Body of pancreas (tissue), 4 donors: Measurements from ENCODE around the gene SRSF1. TPM values are rescaled to one million over a fixed set of nuclear protein-coding genes. Genes with fewer than 3 reads are reported as not detected.

Experiments
- ATAC-seq: fragments of 150-250 bp; one replicate; pipeline ENCODE4 v1.9.1; 2016
- DNase-seq, 4 donors: peaks; one replicate each; pipeline ENCODE4 v3.0.0-alpha.2; 2019
- H3K27ac ChIP-seq, 4 donors: fragments of 200-600 bp; sonication (generic); 1 replicate in 3 of 4; 2 replicates in 1 of 4; pipeline versions ENCODE4 v1.5.1 to v1.6.1; 2016 to 2019; ENCODE audit warnings: mild to moderate bottlenecking in 1 of 4, mixed read lengths in 1 of 4, moderate library complexity in 1 of 4
- H3K27me3 ChIP-seq, 2 donors: fragments of 200-600 bp; sonication (generic); one replicate each; pipeline ENCODE4 v1.6.0; 2016; ENCODE audit warnings: mild to moderate bottlenecking in 1 of 2
- H3K36me3 ChIP-seq, 2 donors: fragments of 200-600 bp; sonication (generic); replicated peaks in 1 of 2; 2 replicates each; pipeline ENCODE4 v1.5.1; 2016; ENCODE audit warnings: low read depth in 2 of 2; ENCODE audit not compliant: insufficient read depth in 1 of 2
- H3K4me1 ChIP-seq: fragments of 200-600 bp; sonication (generic); one replicate; pipeline ENCODE4 v1.6.0; 2016
- H3K4me3 ChIP-seq, 2 donors: fragments of 200-600 bp; sonication (generic); 1 replicate in 1 of 2; 2 replicates in 1 of 2; pipeline ENCODE4 v1.5.1; 2016 to 2019
- H3K9me3 ChIP-seq, 3 donors: fragments of 200-600 bp; sonication (generic); 1 replicate in 2 of 3; 2 replicates in 1 of 3; pipeline ENCODE4 v1.5.1; 2016
- CTCF ChIP-seq, 7 experiments: fragments of 450-650 bp in 4 of 7; fragments of 200-600 bp in 3 of 7; sonication (generic) in 3 of 7; IDR thresholded peaks; one replicate each; pipeline ENCODE4 v1.5.1; 2016 to 2019; ENCODE audit warnings: antibody characterized with exemption in 7 of 7
- POLR2A ChIP-seq, 3 donors: fragments of 450-650 bp; IDR thresholded peaks; one replicate each; pipeline ENCODE4 v1.6.1; 2016; ENCODE audit warnings: antibody characterized with exemption in 3 of 3, mild to moderate bottlenecking in 2 of 3
- WGBS, 2 donors: methylation state at CpG; one replicate each; pipeline ENCODE4 v1.1.5; 2017; 5-methylcytosine and 5-hydroxymethylcytosine counted together
- intact Hi-C: fragments of 100-400 bp; cut with DNase I; formaldehyde crosslinking; loops from one replicate; pipeline ENCODE4 v1.15.1; 2023
- total RNA-seq, 2 donors: library from RNA; depleted of rRNA; stranded (reverse); fragments of >200 nt; gene quantifications; one replicate each; pipeline ENCODE4 v1.1.0, GENCODE V29; 2016

The SRSF1 gene
- total RNA-seq, 2 donors from 2014 or later = 76.0 to 139 TPM

- no peaks in the 10 kb centered on the region for H3K9me3 ChIP-seq
Observed at GRCh38 chr17:57972151-57972550, 34.9 kb downstream of the SRSF1 start.

GRCh38 chr17:57971572-57971971 lies 35.5 kb downstream of the SRSF1 start:
- H3K4me1 ChIP-seq = peaks cover 14% of the 10 kb centered on the region
- intact Hi-C loops = no loop called here
- TF ChIP-seq POLR2A (IDR thresholded peaks at IDR 0.05) (no peak), CTCF (IDR thresholded peaks at IDR 0.05) (no peak)
- no peak for ATAC-seq
- no peak overlapping the region for H3K27ac ChIP-seq
- DNase-seq = no peak
- no peaks in the 10 kb centered on the region for H3K9me3 ChIP-seq
- no peaks in the 10 kb centered on the region for H3K27me3 ChIP-seq
- 73 to 75% methylated on average over 10 of the region's 10 CpGs for WGBS, 2 donors
- no peak overlapping the region for H3K4me3 ChIP-seq
- peaks cover 0 to 5% of the 10 kb centered on the region in 2 donors for H3K36me3 ChIP-seq

More at GRCh38 chr17:57972151-57972550, 34.9 kb downstream of the SRSF1 start:
- H3K36me3 ChIP-seq = peaks cover 0 to 11% of the 10 kb centered on the region in 2 donors
- no peak for ATAC-seq
- no peak overlapping the region for H3K27ac ChIP-seq
- WGBS, 2 donors = 23 to 44% methylated on average over 1 of the region's 1 CpG
- peaks cover 14% of the 10 kb centered on the region for H3K4me1 ChIP-seq
- DNase-seq = no peak
- TF ChIP-seq CTCF (IDR thresholded peaks at IDR 0.05) (no peak), POLR2A (IDR thresholded peaks at IDR 0.05) (no peak)
- intact Hi-C loops = no loop called here
- H3K27me3 ChIP-seq = no peaks in the 10 kb centered on the region
- H3K4me3 ChIP-seq = no peak overlapping the region

- Histone ChIP-seq H3K36me3 (peaks cover 0 to 5% of the 10 kb centered on the region in 2 donors), H3K9me3 (no peaks in the 10 kb centered on the region), H3K27me3 (no peaks in the 10 kb centered on the region), H3K27ac (no peak overlapping the region), H3K4me1 (peaks cover 10% of the 10 kb centered on the region), H3K4me3 (no peak overlapping the region)
- intact Hi-C loops = no loop called here
- no peak for ATAC-seq
- no peak for DNase-seq
- no peak for TF ChIP-seq CTCF (IDR thresholded peaks at IDR 0.05)
- TF ChIP-seq POLR2A (IDR thresholded peaks at IDR 0.05) = no peak
- 30 to 35% methylated on average over 4 of the region's 4 CpGs for WGBS, 2 donors
Observed at GRCh38 chr17:57970710-57971109, 36.3 kb downstream of the SRSF1 start.

GRCh38 chr17:57968456-57968855 lies 38.6 kb downstream of the SRSF1 start:
- no peak for DNase-seq
- WGBS, 2 donors = 30 to 45% methylated on average over 1 of the region's 1 CpG
- intact Hi-C loops = no loop called here
- H3K27me3 ChIP-seq = no peaks in the 10 kb centered on the region
- H3K36me3 ChIP-seq = peaks cover 0 to under 1% of the 10 kb centered on the region in 2 donors
- H3K27ac ChIP-seq = no peak overlapping the region
- no peaks in the 10 kb centered on the region for H3K9me3 ChIP-seq
- no peak overlapping the region for H3K4me3 ChIP-seq
- TF ChIP-seq CTCF (IDR thresholded peaks at IDR 0.05) (no peak), POLR2A (IDR thresholded peaks at IDR 0.05) (no peak)
- no peak for ATAC-seq
- H3K4me1 ChIP-seq = no peaks in the 10 kb centered on the region

- Histone ChIP-seq H3K27me3 (no peaks in the 10 kb centered on the region), H3K9me3 (no peaks in the 10 kb centered on the region), H3K36me3 (no peaks in the 10 kb centered on the region), H3K4me1 (no peaks in the 10 kb centered on the region), H3K27ac (no peak overlapping the region), H3K4me3 (no peak overlapping the region)
- WGBS, 2 donors = 73 to 78% methylated on average over 5 of the region's 5 CpGs
- intact Hi-C loops = no loop called here
- no peak for TF ChIP-seq POLR2A (IDR thresholded peaks at IDR 0.05)
- no peak for TF ChIP-seq CTCF (IDR thresholded peaks at IDR 0.05)
- DNase-seq (no peak), ATAC-seq (no peak)
Observed at GRCh38 chr17:57966875-57967274, 40.2 kb downstream of the SRSF1 start.
